Neural cell (in vitro differentiated cells): Measurements from ENCODE around the gene A4GALT. TPM values are rescaled to one million over a fixed set of nuclear protein-coding genes. Genes with fewer than 3 reads are reported as not detected.

Source experiments
- H2AFZ ChIP-seq: fragments of 200-600, 300-800 bp; sonication (generic), shearing (Covaris generic); 2 replicates; pipeline ENCODE4 v1.6.0; 2014; ENCODE audit warnings: low read depth, mild to moderate bottlenecking, antibody characterized with exemption, low read length, moderate library complexity
- H3F3A ChIP-seq: fragments of 200-600 bp; shearing (Covaris generic); 2 replicates; pipeline ENCODE4 v1.6.1; 2016; ENCODE audit warnings: mild to moderate bottlenecking, moderate library complexity, mixed read lengths, antibody characterized with exemption, low read length; ENCODE audit not compliant: insufficient read depth, poor library complexity, severe bottlenecking
- H3K27ac ChIP-seq: fragments of 200-600, 300-800 bp; sonication (generic), shearing (Covaris generic); 2 replicates; pipeline ENCODE4 v1.5.1; 2014; ENCODE audit warnings: mild to moderate bottlenecking, low read length, moderate library complexity
- H3K27me3 ChIP-seq: fragments of 300-800, 200-600 bp; sonication (generic), shearing (Covaris generic); 2 replicates; pipeline ENCODE4 v1.6.0; 2014; ENCODE audit warnings: mild to moderate bottlenecking, low read depth, low read length, moderate library complexity; ENCODE audit not compliant: insufficient read depth
- H3K36me3 ChIP-seq: fragments of 300-800, 200-600 bp; sonication (generic), shearing (Covaris generic); 2 replicates; pipeline ENCODE4 v1.5.1; 2014; ENCODE audit warnings: mild to moderate bottlenecking, antibody characterized with exemption, low read length, moderate library complexity; ENCODE audit not compliant: insufficient read depth
- H3K4me2 ChIP-seq: fragments of 300-800, 200-600 bp; sonication (generic), shearing (Covaris generic); 2 replicates; pipeline ENCODE4 v1.6.0; 2014; ENCODE audit warnings: mild to moderate bottlenecking, low read length
- H3K4me3 ChIP-seq: fragments of 300-800, 200-600 bp; sonication (generic), shearing (Covaris generic); 2 replicates; pipeline ENCODE4 v1.5.1; 2014; ENCODE audit warnings: mild to moderate bottlenecking, low read length, moderate library complexity
- H3K79me2 ChIP-seq: fragments of 200-600 bp; shearing (Covaris generic); replicated peaks from 2 replicates; pipeline ENCODE4 v1.6.0; 2014; ENCODE audit warnings: mild to moderate bottlenecking, low read length, moderate library complexity; ENCODE audit not compliant: insufficient read depth
- H3K9ac ChIP-seq: fragments of 300-800, 200-600 bp; sonication (generic), shearing (Covaris generic); 2 replicates; pipeline ENCODE4 v1.6.1; 2016; ENCODE audit warnings: mild to moderate bottlenecking, low read length, mixed read lengths
- H3K9me2 ChIP-seq: fragments of 200-600 bp; shearing (Covaris generic); 2 replicates; pipeline ENCODE4 v1.6.1; 2016; ENCODE audit warnings: mild to moderate bottlenecking, low read length, mixed read lengths; ENCODE audit not compliant: insufficient read depth
- H3K9me3 ChIP-seq: fragments of 200-600, 300-800 bp; sonication (generic), shearing (Covaris generic); 2 replicates; pipeline ENCODE4 v1.6.1; 2016; ENCODE audit warnings: mild to moderate bottlenecking, mixed run types, low read length, moderate library complexity, mixed read lengths
- H4K20me1 ChIP-seq: fragments of 200-600 bp; shearing (Covaris generic); 2 replicates; pipeline ENCODE4 v1.6.1; 2016; ENCODE audit warnings: mild to moderate bottlenecking, mixed run types; ENCODE audit not compliant: insufficient read depth
- EP300 ChIP-seq: fragments of 450-650 bp; conservative IDR thresholded peaks from 2 replicates; pipeline ENCODE4 v1.6.1; 2014; ENCODE audit warnings: antibody characterized with exemption, mild to moderate bottlenecking, moderate library complexity; ENCODE audit not compliant: poor library complexity, severe bottlenecking
- EZH2 ChIP-seq: fragments of 200-600, 300-800 bp; shearing (Covaris generic), sonication (generic); IDR thresholded peaks from 2 replicates; pipeline ENCODE4 v1.6.1; 2014; ENCODE audit warnings: antibody characterized with exemption, low read length, borderline replicate concordance, mild to moderate bottlenecking; ENCODE audit not compliant: insufficient read depth, poor library complexity, severe bottlenecking
- MXI1 ChIP-seq: fragments of 450-650 bp; conservative IDR thresholded peaks from 2 replicates; pipeline ENCODE4 v1.6.1; 2014; ENCODE audit warnings: antibody characterized with exemption, mild to moderate bottlenecking; ENCODE audit not compliant: poor library complexity, severe bottlenecking
- POLR2AphosphoS5 ChIP-seq: IDR thresholded peaks from 2 replicates; pipeline ENCODE4 v1.6.1; 2012
- RAD21 ChIP-seq: fragments of 450-650 bp; conservative IDR thresholded peaks from 2 replicates; pipeline ENCODE4 v1.6.1; 2014; ENCODE audit warnings: antibody characterized with exemption, mild to moderate bottlenecking, moderate library complexity
- SMC3 ChIP-seq: fragments of 450-650 bp; conservative IDR thresholded peaks from 2 replicates; pipeline ENCODE4 v1.6.1; 2014; ENCODE audit warnings: antibody characterized with exemption, mild to moderate bottlenecking, moderate library complexity; ENCODE audit not compliant: poor library complexity
- TAF1 ChIP-seq: IDR thresholded peaks from 2 replicates; pipeline ENCODE4 v1.6.1; 2012; ENCODE audit warnings: low read depth
- polyA plus RNA-seq: library from polyadenylated mRNA; depleted of rRNA; stranded (reverse); fragments of >200 nt; gene quantifications from 2 replicates; pipeline ENCODE4 v1.2.3, GENCODE V29; 2014
- TF ChIP-seq, protein P1 (sequence below): IDR thresholded peaks from 2 replicates; pipeline ENCODE4 v1.6.1; 2012; ENCODE audit warnings: borderline replicate concordance
- TF ChIP-seq, protein P2 (sequence below): fragments of 450-650 bp; IDR thresholded peaks from 2 replicates; pipeline ENCODE4 v1.5.1; 2014; ENCODE audit warnings: antibody characterized with exemption, mild to moderate bottlenecking, moderate library complexity; ENCODE audit not compliant: poor library complexity, severe bottlenecking

A4GALT gene
- polyA plus RNA-seq, 1 donor from 2014 or later, result not detected

DNA sequence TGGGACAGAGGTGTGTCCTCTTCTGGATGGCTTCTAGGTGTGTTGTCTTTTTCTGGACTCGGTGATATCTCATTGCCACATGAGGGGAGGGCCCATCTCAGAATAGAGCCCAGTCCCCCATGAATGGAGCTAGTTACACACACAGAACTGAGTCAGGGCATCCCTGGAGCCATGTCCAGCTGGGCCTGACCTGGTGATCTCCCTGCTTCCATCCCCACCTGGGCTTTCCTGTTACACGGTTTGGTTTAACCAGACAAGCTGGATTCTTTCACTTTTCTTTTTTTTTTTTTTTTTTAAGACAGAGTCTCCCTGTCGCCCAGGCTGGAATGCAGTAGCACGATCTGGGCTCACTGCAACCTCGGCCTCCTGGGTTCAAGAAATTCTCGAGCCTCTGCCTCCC lies 6.1 kb upstream of the A4GALT start:
- no peak overlapping the region for H3K9ac ChIP-seq
- no peaks in the 10 kb centered on the region for H3K9me3 ChIP-seq
- peaks cover 5% of the 10 kb centered on the region for H3K27me3 ChIP-seq
- H3K27ac ChIP-seq, result no peak overlapping the region
- TF ChIP-seq SMC3 (no peak), TAF1 (no peak), EP300 (no peak), EZH2 (no peak), POLR2AphosphoS5 (no peak), MXI1 (no peak), RAD21 (no peak)
- TF ChIP-seq, protein P1, sequence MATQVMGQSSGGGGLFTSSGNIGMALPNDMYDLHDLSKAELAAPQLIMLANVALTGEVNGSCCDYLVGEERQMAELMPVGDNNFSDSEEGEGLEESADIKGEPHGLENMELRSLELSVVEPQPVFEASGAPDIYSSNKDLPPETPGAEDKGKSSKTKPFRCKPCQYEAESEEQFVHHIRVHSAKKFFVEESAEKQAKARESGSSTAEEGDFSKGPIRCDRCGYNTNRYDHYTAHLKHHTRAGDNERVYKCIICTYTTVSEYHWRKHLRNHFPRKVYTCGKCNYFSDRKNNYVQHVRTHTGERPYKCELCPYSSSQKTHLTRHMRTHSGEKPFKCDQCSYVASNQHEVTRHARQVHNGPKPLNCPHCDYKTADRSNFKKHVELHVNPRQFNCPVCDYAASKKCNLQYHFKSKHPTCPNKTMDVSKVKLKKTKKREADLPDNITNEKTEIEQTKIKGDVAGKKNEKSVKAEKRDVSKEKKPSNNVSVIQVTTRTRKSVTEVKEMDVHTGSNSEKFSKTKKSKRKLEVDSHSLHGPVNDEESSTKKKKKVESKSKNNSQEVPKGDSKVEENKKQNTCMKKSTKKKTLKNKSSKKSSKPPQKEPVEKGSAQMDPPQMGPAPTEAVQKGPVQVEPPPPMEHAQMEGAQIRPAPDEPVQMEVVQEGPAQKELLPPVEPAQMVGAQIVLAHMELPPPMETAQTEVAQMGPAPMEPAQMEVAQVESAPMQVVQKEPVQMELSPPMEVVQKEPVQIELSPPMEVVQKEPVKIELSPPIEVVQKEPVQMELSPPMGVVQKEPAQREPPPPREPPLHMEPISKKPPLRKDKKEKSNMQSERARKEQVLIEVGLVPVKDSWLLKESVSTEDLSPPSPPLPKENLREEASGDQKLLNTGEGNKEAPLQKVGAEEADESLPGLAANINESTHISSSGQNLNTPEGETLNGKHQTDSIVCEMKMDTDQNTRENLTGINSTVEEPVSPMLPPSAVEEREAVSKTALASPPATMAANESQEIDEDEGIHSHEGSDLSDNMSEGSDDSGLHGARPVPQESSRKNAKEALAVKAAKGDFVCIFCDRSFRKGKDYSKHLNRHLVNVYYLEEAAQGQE, result no peak
- TF ChIP-seq, protein P2, sequence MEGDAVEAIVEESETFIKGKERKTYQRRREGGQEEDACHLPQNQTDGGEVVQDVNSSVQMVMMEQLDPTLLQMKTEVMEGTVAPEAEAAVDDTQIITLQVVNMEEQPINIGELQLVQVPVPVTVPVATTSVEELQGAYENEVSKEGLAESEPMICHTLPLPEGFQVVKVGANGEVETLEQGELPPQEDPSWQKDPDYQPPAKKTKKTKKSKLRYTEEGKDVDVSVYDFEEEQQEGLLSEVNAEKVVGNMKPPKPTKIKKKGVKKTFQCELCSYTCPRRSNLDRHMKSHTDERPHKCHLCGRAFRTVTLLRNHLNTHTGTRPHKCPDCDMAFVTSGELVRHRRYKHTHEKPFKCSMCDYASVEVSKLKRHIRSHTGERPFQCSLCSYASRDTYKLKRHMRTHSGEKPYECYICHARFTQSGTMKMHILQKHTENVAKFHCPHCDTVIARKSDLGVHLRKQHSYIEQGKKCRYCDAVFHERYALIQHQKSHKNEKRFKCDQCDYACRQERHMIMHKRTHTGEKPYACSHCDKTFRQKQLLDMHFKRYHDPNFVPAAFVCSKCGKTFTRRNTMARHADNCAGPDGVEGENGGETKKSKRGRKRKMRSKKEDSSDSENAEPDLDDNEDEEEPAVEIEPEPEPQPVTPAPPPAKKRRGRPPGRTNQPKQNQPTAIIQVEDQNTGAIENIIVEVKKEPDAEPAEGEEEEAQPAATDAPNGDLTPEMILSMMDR, result no peak
- H2AFZ ChIP-seq, result no peak overlapping the region
- H3F3A ChIP-seq, result no peaks in the 10 kb centered on the region
- no peak overlapping the region for H3K4me2 ChIP-seq
- no peaks in the 10 kb centered on the region for H3K9me2 ChIP-seq
- no peaks in the 10 kb centered on the region for H4K20me1 ChIP-seq
- H3K4me3 ChIP-seq, result no peak overlapping the region
- H3K36me3 ChIP-seq, result no peaks in the 10 kb centered on the region
- H3K79me2 ChIP-seq, result no peaks in the 10 kb centered on the region

DNA sequence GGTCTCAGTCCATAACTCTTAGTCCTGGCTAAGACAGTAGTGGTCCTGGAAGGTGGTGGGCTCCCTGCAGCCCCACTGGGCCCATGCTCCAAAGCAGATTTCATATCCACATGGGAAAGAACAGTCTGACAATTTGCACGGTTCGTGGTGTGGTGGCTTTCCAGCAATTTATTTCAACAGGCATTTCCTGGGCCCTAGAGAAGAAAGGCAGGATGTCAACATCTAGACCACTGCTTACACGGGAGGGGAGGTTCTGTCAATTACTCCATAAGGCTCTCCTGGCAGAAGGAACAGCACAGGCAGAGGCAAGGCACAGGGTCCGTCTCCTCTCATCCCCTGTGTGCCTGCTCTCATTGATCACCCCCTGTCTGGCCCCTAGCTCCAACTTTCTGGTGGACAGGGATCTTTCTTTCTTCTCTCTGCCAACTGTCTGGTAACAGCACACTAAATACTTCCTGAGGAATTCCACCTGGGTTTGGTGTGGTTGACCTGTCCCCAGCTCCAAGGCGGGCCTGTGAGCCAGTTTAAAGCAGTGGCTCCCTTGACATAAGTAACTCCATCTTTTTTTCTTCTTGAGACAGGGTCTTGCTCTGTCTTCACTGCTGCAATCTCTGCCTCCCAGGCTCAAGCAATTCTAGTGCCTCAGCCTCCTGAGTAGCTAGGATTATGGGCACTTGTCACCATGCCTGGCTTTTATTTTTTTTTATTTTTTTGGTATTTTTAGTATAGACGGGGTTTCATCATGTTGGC lies 5.1 kb upstream of the A4GALT start:
- no peaks in the 10 kb centered on the region for H4K20me1 ChIP-seq
- H3K4me2 ChIP-seq, result no peak overlapping the region
- H3K27ac ChIP-seq, result no peak overlapping the region
- H3K4me3 ChIP-seq, result no peak overlapping the region
- H3K27me3 ChIP-seq, result peaks cover 15% of the 10 kb centered on the region
- no peak overlapping the region for H3K9ac ChIP-seq
- no peak overlapping the region for H2AFZ ChIP-seq
- H3K9me2 ChIP-seq, result no peaks in the 10 kb centered on the region
- H3F3A ChIP-seq, result no peaks in the 10 kb centered on the region
- no peaks in the 10 kb centered on the region for H3K79me2 ChIP-seq
- no peaks in the 10 kb centered on the region for H3K9me3 ChIP-seq
- no peak for TF ChIP-seq EP300
- no peaks in the 10 kb centered on the region for H3K36me3 ChIP-seq
